IMR-90 (cell line): Measurements from ENCODE around the gene CDHR2. TPM values are rescaled to one million over a fixed set of nuclear protein-coding genes. Genes with fewer than 3 reads are reported as not detected.

Experiments
- ATAC-seq: fragments of 200-7000 bp; cut with Tn5 transposase; 2 replicates; pipeline ENCODE4 v1.9.1; 2020; ENCODE audit warnings: low read depth, mild to moderate bottlenecking, moderate library complexity
- BruUV-seq: library from RNA; stranded (reverse); fragments of 400-500 nt; replicated peaks from 2 replicates; lab custom pipeline; 2021; lab: Mats Ljungman, UMichigan
- CTCF ChIA-PET: fragments of 300-600 bp; formaldehyde crosslinking; extraction: SDS; loops from one replicate; lab custom pipeline; 2021; ENCODE audit warnings: antibody characterized with exemption; lab: Yijun Ruan, JAX
- POLR2A ChIA-PET: fragments of 300-600 bp; sonication (Branson Sonifier 250); formaldehyde crosslinking; loops from one replicate; lab custom pipeline; 2022; ENCODE audit warnings: antibody characterized with exemption; ENCODE audit not compliant: unreplicated experiment; lab: Charles Lee
- DNase-seq: peaks from one replicate; pipeline ENCODE4 v3.0.0; 2013
- H2AFZ ChIP-seq: replicated peaks from 2 replicates; pipeline ENCODE3; 2013; ENCODE audit warnings: low read length, mild to moderate bottlenecking; ENCODE audit not compliant: poor library complexity
- H2AK5ac ChIP-seq: 2 replicates; pipeline ENCODE4 v1.6.1; 2013; ENCODE audit warnings: low read depth, low read length, inconsistent platforms
- H2AK9ac ChIP-seq: replicated peaks from 2 replicates; pipeline ENCODE3; 2013; ENCODE audit warnings: mild to moderate bottlenecking, low read depth, low read length, moderate library complexity; ENCODE audit not compliant: poor library complexity
- H2BK120ac ChIP-seq: 2 replicates; pipeline ENCODE4 v1.6.1; 2013; ENCODE audit warnings: low read depth, low read length, inconsistent platforms
- H2BK15ac ChIP-seq: 3 replicates; pipeline ENCODE4 v1.6.1; 2013; ENCODE audit warnings: low read depth, low read length, inconsistent platforms
- H2BK20ac ChIP-seq: 2 replicates; pipeline ENCODE4 v1.6.1; 2013; ENCODE audit warnings: low read depth, mild to moderate bottlenecking, inconsistent platforms, low read length, moderate library complexity
- H2BK5ac ChIP-seq: 2 replicates; pipeline ENCODE4 v1.6.1; 2013; ENCODE audit warnings: mild to moderate bottlenecking, low read depth, low read length, inconsistent platforms; ENCODE audit not compliant: poor library complexity, severe bottlenecking
- H3K14ac ChIP-seq: replicated peaks from 2 replicates; pipeline ENCODE4 v1.6.1; 2013; ENCODE audit warnings: low read depth, low read length, inconsistent platforms
- H3K18ac ChIP-seq: 2 replicates; pipeline ENCODE4 v1.6.1; 2013; ENCODE audit warnings: low read depth, low read length, control low read depth
- H3K23ac ChIP-seq: 2 replicates; pipeline ENCODE4 v1.6.1; 2013; ENCODE audit warnings: low read depth, low read length, inconsistent platforms
- H3K27ac ChIP-seq: 2 replicates; pipeline ENCODE4 v1.5.1; 2013; ENCODE audit warnings: mild to moderate bottlenecking, control low read depth, low read length; ENCODE audit not compliant: insufficient read depth
- H3K27me3 ChIP-seq: 2 replicates; pipeline ENCODE4 v1.6.1; 2013; ENCODE audit warnings: low read length; ENCODE audit not compliant: control insufficient read depth, insufficient read depth
- H3K36me3 ChIP-seq: 2 replicates; pipeline ENCODE4 v1.6.1; 2013; ENCODE audit warnings: low read length, mixed read lengths; ENCODE audit not compliant: control insufficient read depth, insufficient read depth
- H3K4ac ChIP-seq: 2 replicates; pipeline ENCODE4 v1.6.1; 2013; ENCODE audit warnings: low read depth, low read length, inconsistent platforms
- H3K4me1 ChIP-seq: 2 replicates; pipeline ENCODE4 v1.6.1; 2013; ENCODE audit warnings: low read length, mixed read lengths; ENCODE audit not compliant: control insufficient read depth, insufficient read depth
- H3K4me2 ChIP-seq: 2 replicates; pipeline ENCODE4 v1.6.1; 2013; ENCODE audit warnings: low read depth, mild to moderate bottlenecking, control low read depth, low read length, moderate library complexity
- H3K4me3 ChIP-seq: 2 replicates; pipeline ENCODE4 v1.5.1; 2013; ENCODE audit warnings: low read depth, mild to moderate bottlenecking, control low read depth, low read length, moderate library complexity; ENCODE audit not compliant: insufficient read depth
- H3K56ac ChIP-seq: 2 replicates; pipeline ENCODE4 v1.6.1; 2013; ENCODE audit warnings: low read length, inconsistent platforms; ENCODE audit not compliant: insufficient read depth; ENCODE audit errors: extremely low read depth
- H3K79me1 ChIP-seq, 2 experiments: 2 replicates each; pipeline ENCODE4 v1.6.1; 2013; ENCODE audit warnings: low read length in 2 of 2, inconsistent platforms in 1 of 2, low read depth in 1 of 2
- H3K9ac ChIP-seq: 2 replicates; pipeline ENCODE4 v1.6.1; 2013; ENCODE audit warnings: low read depth, low read length, control low read depth
- H3K9me1 ChIP-seq: 2 replicates; pipeline ENCODE4 v1.6.1; 2013; ENCODE audit warnings: low read length, inconsistent platforms; ENCODE audit not compliant: insufficient read depth
- H3K9me3 ChIP-seq: 2 replicates; pipeline ENCODE4 v1.6.1; 2013; ENCODE audit warnings: low read length; ENCODE audit not compliant: control insufficient read depth, insufficient read depth
- H4K20me1 ChIP-seq: 2 replicates; pipeline ENCODE4 v1.6.1; 2013; ENCODE audit warnings: low read length, inconsistent platforms; ENCODE audit not compliant: insufficient read depth
- H4K5ac ChIP-seq: 2 replicates; pipeline ENCODE4 v1.6.1; 2013; ENCODE audit warnings: mild to moderate bottlenecking, low read depth, low read length, control low read depth
- H4K8ac ChIP-seq, 2 experiments: 2 replicates each; pipeline ENCODE4 v1.6.1; 2013; ENCODE audit warnings: low read depth in 2 of 2, low read length in 2 of 2, control low read depth in 1 of 2, inconsistent platforms in 1 of 2
- H4K91ac ChIP-seq: 2 replicates; pipeline ENCODE4 v1.6.1; 2013; ENCODE audit warnings: low read depth, low read length, inconsistent platforms; ENCODE audit not compliant: insufficient read depth
- BHLHE40 ChIP-seq: fragments of 150-350 bp; IDR thresholded peaks from 2 replicates; pipeline ENCODE4 v1.6.1; 2016; ENCODE audit warnings: mild to moderate bottlenecking, low read depth, low read length
- CEBPB ChIP-seq: IDR thresholded peaks from 2 replicates; pipeline ENCODE4 v1.6.1; 2012; ENCODE audit warnings: low read depth, low read length, improper control_type of control experiment
- CHD1 ChIP-seq: IDR thresholded peaks from 2 replicates; pipeline ENCODE4 v1.6.1; 2012; ENCODE audit warnings: low read depth, low read length, improper control_type of control experiment
- FOS ChIP-seq: fragments of 150-350 bp; IDR thresholded peaks from 2 replicates; pipeline ENCODE4 v1.6.1; 2016; ENCODE audit warnings: low read depth, low read length
- MAFK ChIP-seq: IDR thresholded peaks from 2 replicates; pipeline ENCODE4 v1.6.1; 2012; ENCODE audit warnings: low read depth, low read length, improper control_type of control experiment
- MAZ ChIP-seq: IDR thresholded peaks from 2 replicates; pipeline ENCODE4 v1.6.1; 2012; ENCODE audit warnings: low read depth, mild to moderate bottlenecking, low read length, improper control_type of control experiment, moderate library complexity, borderline replicate concordance
- MXI1 ChIP-seq: IDR thresholded peaks from 2 replicates; pipeline ENCODE4 v1.6.1; 2012; ENCODE audit warnings: low read depth, mild to moderate bottlenecking, low read length, moderate library complexity, borderline replicate concordance
- NFE2L2 ChIP-seq: fragments of 150-350 bp; IDR thresholded peaks from 2 replicates; pipeline ENCODE4 v1.6.1; 2016; ENCODE audit warnings: low read depth, mild to moderate bottlenecking, low read length
- POLR2A ChIP-seq: IDR thresholded peaks from 2 replicates; pipeline ENCODE4 v1.6.1; 2012; ENCODE audit warnings: mild to moderate bottlenecking, low read depth, low read length
- RAD21 ChIP-seq: IDR thresholded peaks from 2 replicates; pipeline ENCODE4 v1.6.1; 2012; ENCODE audit warnings: low read length, improper control_type of control experiment
- RCOR1 ChIP-seq: IDR thresholded peaks from 2 replicates; pipeline ENCODE4 v1.6.1; 2012; ENCODE audit warnings: mild to moderate bottlenecking, low read length, improper control_type of control experiment; ENCODE audit not compliant: insufficient replicate concordance
- RFX5 ChIP-seq: IDR thresholded peaks from 2 replicates; pipeline ENCODE4 v1.8.0; 2012; ENCODE audit warnings: low read depth, mild to moderate bottlenecking, low read length, moderate library complexity
- SMC3 ChIP-seq: fragments of 150-350 bp; IDR thresholded peaks from 2 replicates; pipeline ENCODE4 v1.6.1; 2016; ENCODE audit warnings: low read depth, mild to moderate bottlenecking, antibody characterized with exemption, low read length, moderate library complexity
- whole genome bisulfite sequencing, 2 experiments: methylation state at CpG; one replicate each; pipeline versions ENCODE4 v1.1.5 to v1.1.7; 2013; ENCODE audit warnings: missing lambda C conversion rate in 2 of 2; ENCODE audit not compliant: insufficient read length in 1 of 2; ENCODE audit errors: extremely low coverage in 2 of 2; 5-methylcytosine and 5-hydroxymethylcytosine counted together
- dilution Hi-C: fragments of 300-500 bp; cut with HindIII; formaldehyde crosslinking; loops from one replicate; pipeline ENCODE4 v1.14.3; 2018; ENCODE audit warnings: low sequenced_read_pairs; ENCODE audit not compliant: unreplicated experiment
- in situ Hi-C: fragments of 300-500 bp; cut with MboI; formaldehyde crosslinking; loops from 3 replicates; pipeline ENCODE4 v1.14.3; 2019; ENCODE audit warnings: low sequenced_read_pairs, inconsistent platforms, mixed read lengths
- intact Hi-C: fragments of 100-400 bp; cut with micrococcal nuclease; formaldehyde crosslinking; loops from 2 replicates; pipeline ENCODE4 v1.10.0; 2022
- polyA plus RNA-seq, 3 experiments: library from polyadenylated mRNA; depleted of rRNA; stranded (reverse); fragments of >200 nt; gene quantifications; 2 replicates each; pipeline ENCODE4 v1.2.3, GENCODE V29; 2012; ENCODE audit warnings: low replicate concordance in 1 of 3
- total RNA-seq: library from RNA; depleted of rRNA; stranded (reverse); fragments of >200 nt; gene quantifications from 2 replicates; pipeline ENCODE4 v1.2.3, GENCODE V29; 2012
- TF ChIP-seq, protein P1 (sequence below): fragments of 150-350 bp; IDR thresholded peaks from 2 replicates; pipeline ENCODE4 v1.6.1; 2016; ENCODE audit warnings: low read depth, mild to moderate bottlenecking, low read length, moderate library complexity, borderline replicate concordance
- TF ChIP-seq, protein P2 (sequence below): conservative IDR thresholded peaks from 2 replicates; pipeline ENCODE4 v1.5.1; 2012; ENCODE audit warnings: mild to moderate bottlenecking, low read depth, low read length, improper control_type of control experiment

The CDHR2 gene
- total and polyA plus RNA-seq, 2 of the 4 experiments (the other 2 are of a cell fraction) = not detected

DNA sequence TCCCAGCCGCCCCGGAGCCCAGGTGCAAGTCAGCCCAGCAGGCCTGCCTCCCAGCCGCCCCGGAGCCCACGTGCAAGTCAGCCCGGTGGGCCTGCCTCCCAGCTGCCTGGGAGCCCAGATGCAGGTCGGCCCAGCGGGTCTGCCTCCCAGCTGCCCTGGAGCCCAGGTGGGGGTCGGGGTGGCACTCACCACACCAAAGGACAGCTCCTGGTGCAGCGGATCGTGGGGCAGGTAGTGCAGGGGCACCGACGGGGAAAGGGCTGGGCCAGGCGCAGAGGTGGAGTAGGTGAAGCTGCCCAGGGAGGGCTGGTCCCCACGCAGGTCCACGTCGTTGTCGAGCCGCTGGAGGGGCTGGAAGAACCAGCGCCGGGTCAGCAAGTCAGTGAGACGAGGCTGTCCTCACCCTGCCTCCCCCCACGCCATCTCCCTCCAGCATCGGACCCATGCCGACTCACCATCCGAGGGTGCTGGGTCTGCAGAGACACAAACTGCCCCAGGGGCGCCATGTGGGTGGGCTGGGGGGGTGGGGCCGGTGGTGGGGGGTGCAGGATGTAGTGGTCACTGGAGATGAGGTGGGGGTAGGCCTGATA lies 18.7 kb upstream of the CDHR2 start:
- no peak for ATAC-seq
- DNase-seq = no peak
- no peak overlapping the region for H3K4ac ChIP-seq
- H3K56ac ChIP-seq = no peak overlapping the region
- H3K18ac ChIP-seq = no peak overlapping the region
- no peak for TF ChIP-seq POLR2A
- no peak for TF ChIP-seq BHLHE40
- no peak for TF ChIP-seq CEBPB
- no peak for TF ChIP-seq RFX5
- TF ChIP-seq RCOR1 = no peak
- no peak for TF ChIP-seq CHD1
- no peak for TF ChIP-seq MAZ
- TF ChIP-seq, protein P1, sequence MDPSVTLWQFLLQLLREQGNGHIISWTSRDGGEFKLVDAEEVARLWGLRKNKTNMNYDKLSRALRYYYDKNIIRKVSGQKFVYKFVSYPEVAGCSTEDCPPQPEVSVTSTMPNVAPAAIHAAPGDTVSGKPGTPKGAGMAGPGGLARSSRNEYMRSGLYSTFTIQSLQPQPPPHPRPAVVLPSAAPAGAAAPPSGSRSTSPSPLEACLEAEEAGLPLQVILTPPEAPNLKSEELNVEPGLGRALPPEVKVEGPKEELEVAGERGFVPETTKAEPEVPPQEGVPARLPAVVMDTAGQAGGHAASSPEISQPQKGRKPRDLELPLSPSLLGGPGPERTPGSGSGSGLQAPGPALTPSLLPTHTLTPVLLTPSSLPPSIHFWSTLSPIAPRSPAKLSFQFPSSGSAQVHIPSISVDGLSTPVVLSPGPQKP = no peak
- no peak for TF ChIP-seq NFE2L2
- TF ChIP-seq SMC3 = no peak
- no peak for TF ChIP-seq FOS
- TF ChIP-seq RAD21 = no peak
- TF ChIP-seq MXI1 = no peak
- TF ChIP-seq, protein P2, sequence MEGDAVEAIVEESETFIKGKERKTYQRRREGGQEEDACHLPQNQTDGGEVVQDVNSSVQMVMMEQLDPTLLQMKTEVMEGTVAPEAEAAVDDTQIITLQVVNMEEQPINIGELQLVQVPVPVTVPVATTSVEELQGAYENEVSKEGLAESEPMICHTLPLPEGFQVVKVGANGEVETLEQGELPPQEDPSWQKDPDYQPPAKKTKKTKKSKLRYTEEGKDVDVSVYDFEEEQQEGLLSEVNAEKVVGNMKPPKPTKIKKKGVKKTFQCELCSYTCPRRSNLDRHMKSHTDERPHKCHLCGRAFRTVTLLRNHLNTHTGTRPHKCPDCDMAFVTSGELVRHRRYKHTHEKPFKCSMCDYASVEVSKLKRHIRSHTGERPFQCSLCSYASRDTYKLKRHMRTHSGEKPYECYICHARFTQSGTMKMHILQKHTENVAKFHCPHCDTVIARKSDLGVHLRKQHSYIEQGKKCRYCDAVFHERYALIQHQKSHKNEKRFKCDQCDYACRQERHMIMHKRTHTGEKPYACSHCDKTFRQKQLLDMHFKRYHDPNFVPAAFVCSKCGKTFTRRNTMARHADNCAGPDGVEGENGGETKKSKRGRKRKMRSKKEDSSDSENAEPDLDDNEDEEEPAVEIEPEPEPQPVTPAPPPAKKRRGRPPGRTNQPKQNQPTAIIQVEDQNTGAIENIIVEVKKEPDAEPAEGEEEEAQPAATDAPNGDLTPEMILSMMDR = no peak
- no peak for TF ChIP-seq MAFK
- no peaks in the 10 kb centered on the region for H3K9me3 ChIP-seq
- CTCF ChIA-PET = interaction anchor here (1.2 kb wide), 1 partner anchor 83 kb away, joined by 4 read pairs; no protein-coding TSS in a partner anchor
- H3K27me3 ChIP-seq = no peaks in the 10 kb centered on the region
- H3K9ac ChIP-seq = no peak overlapping the region
- H3K79me1 ChIP-seq = peaks cover 19 to 40% of the 10 kb centered on the region in 2 experiments
- peaks cover 45% of the 10 kb centered on the region for H3K36me3 ChIP-seq
- no peak overlapping the region for H2AFZ ChIP-seq
- H3K27ac ChIP-seq = no peak overlapping the region
- POLR2A ChIA-PET = no interaction called here
- H2BK15ac ChIP-seq = no peak overlapping the region
- 92% methylated on average over 10 of the region's 28 CpGs; no CpG with 5 or more reads in 1 of the 2 experiments for WGBS, 2 experiments
- H4K91ac ChIP-seq = no peak overlapping the region
- H3K14ac ChIP-seq = no peak overlapping the region
- H2BK5ac ChIP-seq = no peak overlapping the region
- dilution Hi-C loops (no loop called here), intact Hi-C loops (no loop called here), in situ Hi-C loops (no loop called here)
- H3K23ac ChIP-seq = no peak overlapping the region
- H2BK120ac ChIP-seq = no peak overlapping the region
- peaks cover 25% of the 10 kb centered on the region for H4K20me1 ChIP-seq
- no peak overlapping the region for H2AK9ac ChIP-seq
- H3K4me2 ChIP-seq = no peak overlapping the region
- peaks cover 14% of the 10 kb centered on the region; the same call in 1 of the 2 replicates for H3K9me1 ChIP-seq
- no TSS peak for BruUV-seq
- no peak overlapping the region for H2BK20ac ChIP-seq
- H3K4me1 ChIP-seq = peaks cover 22% of the 10 kb centered on the region
- H3K4me3 ChIP-seq = no peak overlapping the region
- H4K5ac ChIP-seq = no peak overlapping the region
- no peak overlapping the region for H2AK5ac ChIP-seq
- no peak overlapping the region for H4K8ac ChIP-seq
